ENCODE results near the gene BCAR3.

DNA sequence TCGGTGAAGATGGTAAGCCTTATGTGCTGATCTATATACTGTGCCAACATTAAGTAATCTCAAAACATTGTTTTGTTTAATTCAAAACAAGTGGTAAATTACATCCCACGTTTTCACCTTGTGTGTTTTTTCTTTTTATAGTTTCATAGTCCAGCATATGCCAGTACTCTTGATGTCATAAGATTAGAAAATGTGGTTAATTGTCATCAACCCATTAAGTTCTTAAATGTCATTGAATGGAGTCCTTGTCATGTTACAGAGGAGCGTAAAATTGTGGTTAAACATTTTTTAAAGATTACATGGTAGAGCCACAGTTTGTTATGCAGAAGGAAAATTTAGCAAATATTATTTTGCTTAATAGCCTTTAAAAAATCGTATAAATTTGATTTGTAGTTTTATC is 140.6 kb downstream of the BCAR3 start:
- TF ChIP-seq, protein P1, sequence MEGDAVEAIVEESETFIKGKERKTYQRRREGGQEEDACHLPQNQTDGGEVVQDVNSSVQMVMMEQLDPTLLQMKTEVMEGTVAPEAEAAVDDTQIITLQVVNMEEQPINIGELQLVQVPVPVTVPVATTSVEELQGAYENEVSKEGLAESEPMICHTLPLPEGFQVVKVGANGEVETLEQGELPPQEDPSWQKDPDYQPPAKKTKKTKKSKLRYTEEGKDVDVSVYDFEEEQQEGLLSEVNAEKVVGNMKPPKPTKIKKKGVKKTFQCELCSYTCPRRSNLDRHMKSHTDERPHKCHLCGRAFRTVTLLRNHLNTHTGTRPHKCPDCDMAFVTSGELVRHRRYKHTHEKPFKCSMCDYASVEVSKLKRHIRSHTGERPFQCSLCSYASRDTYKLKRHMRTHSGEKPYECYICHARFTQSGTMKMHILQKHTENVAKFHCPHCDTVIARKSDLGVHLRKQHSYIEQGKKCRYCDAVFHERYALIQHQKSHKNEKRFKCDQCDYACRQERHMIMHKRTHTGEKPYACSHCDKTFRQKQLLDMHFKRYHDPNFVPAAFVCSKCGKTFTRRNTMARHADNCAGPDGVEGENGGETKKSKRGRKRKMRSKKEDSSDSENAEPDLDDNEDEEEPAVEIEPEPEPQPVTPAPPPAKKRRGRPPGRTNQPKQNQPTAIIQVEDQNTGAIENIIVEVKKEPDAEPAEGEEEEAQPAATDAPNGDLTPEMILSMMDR (IDR thresholded peaks at IDR 0.05), result no peak
- TF ChIP-seq POLR2A (IDR thresholded peaks at IDR 0.05), result no peak

Data from suprapubic skin (tissue), 3 donors.